ENCODE results near the gene HOXB9.

The HOXB9 gene

DNA sequence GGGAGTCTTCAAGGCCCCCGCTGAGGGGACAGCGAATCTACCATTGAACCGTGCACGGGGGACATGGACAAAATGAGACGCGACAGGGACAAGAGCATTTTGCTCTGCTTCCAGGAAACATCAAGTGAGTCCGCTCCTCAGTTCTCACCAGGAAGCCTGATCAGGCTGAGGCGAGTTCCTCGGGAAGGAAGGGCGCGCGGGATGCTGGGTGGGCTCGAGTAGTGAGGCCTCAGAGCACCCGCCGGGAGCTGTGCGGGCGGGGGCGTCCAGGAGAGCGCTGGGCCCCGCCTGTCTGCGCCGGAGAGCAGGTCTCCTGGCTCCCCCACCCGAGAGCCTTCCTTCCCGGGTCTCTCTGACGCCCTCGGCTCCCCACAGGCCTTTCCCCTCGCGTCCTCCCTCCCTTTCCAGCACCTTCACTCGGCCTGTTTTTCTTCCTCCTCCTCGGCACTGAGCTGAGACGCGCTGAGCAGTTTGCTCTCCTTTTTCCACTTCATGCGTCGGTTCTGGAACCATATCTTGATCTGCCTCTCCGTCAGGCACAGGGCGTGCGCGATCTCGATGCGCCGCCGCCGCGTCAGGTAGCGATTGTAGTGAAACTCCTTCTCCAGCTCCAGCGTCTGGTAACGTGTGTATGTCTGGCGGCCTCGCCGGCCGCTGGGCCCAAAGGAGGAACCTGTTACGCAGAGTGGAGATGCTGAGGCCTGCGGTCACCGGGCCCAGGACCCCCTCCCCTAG lies 30.0 kb downstream of the HOXB9 start:
- peak; percentile 38 for DNase-seq

DNA sequence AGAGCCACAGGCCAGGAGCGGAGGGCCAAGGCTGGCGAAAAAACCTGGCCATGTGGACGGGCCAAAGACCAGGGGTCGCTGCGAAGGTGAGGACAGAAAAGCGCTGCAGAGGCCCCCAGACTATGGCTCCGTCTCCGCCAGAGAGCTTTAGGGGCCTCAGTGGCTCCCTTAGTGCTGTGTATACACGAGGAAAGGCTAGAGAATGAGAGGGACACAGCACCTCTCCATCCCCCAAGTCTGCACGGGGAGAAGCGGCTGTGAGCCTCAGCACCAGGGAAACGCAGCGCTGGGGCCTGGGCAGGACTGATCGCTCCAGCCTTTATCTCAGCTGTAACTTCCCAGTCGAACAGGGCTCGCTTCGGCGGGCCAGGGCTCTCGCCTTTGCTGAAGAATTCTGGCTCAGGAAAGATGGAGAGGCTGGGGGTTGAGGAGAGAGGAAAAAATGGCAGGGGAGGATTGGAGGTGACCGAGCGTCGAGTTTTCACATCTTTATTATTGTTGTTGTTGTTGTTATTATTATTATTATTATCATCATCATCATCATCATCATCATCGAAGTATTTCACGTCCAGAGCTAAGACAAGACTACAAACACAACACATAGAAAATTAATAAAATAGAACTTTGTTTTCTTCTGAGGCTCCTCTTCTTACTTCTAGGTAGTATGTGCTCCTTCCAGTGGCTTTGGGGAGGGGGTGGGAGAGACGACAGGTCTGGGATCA lies 30.7 kb downstream of the HOXB9 start:
- no peak for DNase-seq

DNA sequence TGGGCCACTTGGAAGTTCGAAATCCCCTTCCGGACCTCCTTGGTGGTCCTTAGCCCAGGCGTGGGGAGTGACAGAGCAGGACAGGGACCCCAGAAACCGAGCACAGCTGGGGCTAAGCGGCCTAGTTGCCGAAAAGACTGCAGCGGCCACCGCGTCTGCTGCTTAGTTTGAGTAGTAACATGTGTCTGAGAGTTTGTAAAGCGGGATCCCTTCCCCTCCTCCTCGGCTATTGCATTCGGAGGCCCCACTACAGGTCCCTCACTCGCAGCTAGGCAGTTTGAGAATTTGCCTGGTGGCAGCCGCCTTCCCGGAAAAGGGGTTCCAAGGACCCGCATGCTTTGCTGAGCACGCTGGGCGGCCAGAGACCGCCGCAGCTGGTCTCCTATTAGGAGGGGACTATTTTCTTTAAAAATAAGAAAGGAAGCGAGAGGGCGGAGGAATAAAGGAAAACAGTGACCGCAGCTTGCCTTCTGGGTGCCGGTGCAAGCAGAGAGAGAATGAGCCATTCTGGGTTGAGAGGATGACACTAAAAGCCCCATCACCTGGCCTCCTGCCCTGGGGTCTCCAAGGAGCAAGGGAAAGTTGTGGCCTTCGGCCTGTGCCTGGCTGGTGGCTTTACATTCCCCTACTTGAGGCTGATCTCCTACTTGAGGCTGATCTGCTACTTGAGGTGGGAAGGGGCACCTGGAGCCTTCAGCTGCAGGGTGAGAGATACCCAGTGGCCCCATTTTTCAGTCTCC lies 31.4 kb downstream of the HOXB9 start:
- DNase-seq, result no peak

DNA sequence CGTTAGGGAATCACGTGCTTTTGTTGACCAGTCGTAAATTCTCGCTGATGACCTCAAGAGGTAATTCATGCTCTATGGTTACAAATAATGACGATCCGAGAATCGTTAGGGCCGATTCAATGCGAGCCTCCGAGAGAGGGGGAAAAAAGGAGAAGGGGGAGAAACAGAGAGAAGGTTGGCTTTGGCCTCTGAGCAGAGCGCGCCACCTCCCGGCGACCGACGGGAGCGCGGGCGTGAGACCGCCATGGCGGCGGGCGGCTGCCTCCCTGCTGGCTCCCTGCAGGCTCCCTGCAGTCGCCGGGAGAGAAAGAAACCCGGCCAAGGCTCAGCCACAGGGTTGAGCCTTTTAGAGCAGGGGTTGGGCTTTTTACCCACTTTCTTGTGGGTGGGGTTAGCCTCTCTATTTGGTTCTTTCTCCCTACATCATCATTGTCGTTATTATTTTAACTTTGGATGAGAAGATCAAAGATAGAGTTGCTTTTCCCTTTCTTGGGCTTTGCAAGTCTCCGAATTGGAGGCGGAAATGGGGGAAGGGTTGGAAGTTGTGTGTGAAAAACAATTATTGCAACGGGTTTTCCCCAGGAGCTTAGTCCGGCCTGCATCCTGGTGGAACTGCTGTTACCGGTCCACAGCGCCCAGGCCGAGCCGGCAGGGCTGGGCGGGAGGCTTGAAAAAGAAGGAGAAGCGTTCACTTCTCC lies 32.2 kb downstream of the HOXB9 start:
- peak; percentile 95 for DNase-seq

DNA sequence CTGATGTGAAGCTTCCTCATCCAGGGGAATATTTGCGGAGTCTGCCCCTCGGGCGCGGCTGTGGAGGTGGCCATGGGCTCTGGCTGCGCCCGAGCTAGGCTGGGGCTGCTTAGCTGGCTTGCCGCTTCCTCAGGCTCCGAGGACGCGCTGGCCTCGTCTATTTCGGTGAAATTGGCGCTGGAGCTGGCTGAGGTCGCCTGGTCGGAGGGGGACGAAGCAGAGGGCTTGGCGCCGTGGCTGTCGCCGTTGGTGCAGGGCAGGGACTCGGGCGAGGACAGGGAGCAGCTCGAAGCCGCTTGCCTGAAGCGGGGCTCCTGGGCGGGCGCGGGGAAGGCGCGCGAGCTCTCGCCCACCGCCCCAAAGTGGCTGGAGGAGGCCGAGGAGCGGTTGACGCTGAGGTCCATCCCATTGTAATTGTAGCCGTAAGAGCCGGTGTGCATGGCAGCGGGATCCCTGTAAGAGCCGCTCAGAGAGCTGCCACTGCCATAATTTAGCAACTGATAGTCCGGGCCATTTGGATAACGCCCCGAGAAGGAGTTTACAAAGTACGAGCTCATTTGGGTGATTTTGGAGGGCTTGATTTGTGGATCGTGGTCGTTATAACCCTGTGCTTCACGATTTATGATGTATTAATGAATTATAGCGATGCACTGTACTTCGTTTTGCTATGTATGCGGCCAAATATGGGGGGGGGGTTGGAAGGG lies 32.9 kb downstream of the HOXB9 start, which contains the start of gene HOXB5:
HOXB5 (minus strand) TSS at position 654 of the 704 bp plus-strand sequence; CDS start at position 557, 97 bp downstream.
- peak; percentile 36 for DNase-seq

DNA sequence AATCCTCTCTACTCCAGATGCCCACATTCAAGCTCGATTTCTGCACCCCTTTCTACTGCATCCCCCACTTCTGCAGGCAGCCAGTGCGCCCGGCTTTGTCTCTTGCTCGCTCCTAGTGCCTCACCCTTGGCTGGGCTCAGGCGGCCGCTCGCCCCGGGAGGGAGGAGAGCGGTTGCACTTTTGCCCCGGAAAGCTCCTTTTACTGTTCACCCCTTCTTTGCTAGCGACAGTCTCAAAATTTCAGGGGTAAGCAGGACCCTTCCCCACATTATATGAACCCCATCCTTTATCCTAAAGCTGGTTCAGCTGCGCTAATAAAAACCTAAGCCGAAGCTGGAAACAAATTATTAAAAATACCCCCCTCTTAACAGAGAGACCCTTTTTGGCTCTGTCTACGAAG lies 33.6 kb downstream of the HOXB9 start:
- no peak for DNase-seq

DNA sequence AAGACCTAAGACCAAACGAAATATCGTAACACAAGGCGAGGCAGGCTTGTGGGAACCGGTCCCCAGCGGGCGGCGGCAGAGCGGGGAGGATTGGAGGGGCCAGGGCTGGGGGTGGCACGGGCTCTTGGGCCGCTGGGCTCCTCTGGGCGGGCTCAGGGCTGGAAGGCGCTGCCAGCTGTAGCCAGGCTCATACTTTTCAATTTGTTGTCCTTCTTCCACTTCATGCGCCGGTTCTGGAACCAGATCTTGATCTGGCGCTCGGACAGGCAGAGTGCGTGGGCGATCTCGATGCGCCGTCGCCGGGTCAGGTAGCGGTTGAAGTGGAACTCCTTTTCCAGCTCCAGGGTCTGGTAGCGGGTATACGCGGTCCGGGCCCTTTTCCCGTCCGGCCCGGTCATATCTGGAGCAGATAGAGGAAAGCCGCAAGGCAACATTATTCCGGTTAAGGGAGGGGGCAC lies 34.1 kb downstream of the HOXB9 start:
- no peak for DNase-seq

DNA sequence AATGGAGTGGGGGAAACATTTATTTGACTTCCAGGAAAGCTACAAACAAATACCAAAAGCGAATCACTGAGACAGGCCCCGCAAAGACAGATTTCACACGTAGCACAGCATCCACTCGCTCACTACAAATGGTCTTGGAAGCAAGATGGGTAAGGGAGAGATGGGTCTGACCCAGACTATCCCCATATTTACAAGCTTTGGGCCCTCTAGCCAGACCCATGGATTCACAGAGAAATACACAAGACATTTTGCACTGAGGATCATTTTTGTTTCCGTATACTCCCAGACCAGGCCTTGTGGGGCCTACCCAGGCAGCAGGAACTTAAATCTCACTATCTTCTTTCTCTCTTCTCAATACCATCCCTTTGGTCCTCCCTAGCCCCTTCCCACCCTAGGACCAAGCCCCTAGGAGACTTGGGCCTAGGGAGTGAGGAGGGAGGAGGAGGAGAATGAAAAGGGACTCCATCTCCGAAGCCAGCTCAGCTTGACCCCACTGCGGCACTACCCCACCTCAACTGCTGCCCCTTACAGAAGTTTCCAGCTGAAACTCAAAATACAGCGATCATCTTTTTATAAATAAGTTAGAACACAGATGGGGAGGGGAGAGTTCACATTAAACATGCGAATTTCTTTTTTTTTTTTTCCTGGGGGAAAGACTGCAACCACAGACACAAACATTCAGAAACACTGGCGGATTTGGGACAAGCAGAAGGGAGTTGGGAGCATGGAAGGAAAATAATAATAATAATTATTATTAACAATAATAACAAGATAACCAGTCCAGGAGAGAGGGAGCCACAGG lies 34.7 kb downstream of the HOXB9 start:
- no peak for DNase-seq

DNA sequence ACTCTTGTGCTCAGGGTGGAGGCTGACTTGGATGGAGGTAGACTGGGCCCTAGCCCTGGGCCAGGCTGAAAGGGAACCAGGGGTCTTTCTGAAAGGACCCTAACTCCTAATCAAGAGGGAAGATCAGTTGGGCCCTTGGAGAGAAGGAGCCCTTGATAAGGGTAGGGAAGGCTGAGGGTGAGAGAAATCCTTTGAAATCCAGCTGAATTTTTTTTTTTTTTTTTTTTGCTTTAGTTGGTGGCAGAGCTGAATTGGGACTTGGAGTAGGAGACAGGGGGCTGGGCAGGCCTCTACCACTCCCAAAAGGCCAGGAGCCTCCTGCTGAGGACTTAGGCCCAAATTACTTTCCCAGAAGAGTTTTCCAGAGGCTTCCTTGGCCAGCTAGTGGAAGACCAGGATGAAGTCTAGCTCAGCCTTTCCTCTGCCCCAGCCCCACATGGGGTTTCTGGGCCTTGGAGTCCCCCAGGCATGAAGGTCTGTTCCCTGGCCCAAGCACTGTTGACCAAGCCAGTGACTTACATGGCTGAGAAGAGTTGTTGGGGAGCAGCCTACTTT lies 35.5 kb downstream of the HOXB9 start:
- no peak for DNase-seq

DNA sequence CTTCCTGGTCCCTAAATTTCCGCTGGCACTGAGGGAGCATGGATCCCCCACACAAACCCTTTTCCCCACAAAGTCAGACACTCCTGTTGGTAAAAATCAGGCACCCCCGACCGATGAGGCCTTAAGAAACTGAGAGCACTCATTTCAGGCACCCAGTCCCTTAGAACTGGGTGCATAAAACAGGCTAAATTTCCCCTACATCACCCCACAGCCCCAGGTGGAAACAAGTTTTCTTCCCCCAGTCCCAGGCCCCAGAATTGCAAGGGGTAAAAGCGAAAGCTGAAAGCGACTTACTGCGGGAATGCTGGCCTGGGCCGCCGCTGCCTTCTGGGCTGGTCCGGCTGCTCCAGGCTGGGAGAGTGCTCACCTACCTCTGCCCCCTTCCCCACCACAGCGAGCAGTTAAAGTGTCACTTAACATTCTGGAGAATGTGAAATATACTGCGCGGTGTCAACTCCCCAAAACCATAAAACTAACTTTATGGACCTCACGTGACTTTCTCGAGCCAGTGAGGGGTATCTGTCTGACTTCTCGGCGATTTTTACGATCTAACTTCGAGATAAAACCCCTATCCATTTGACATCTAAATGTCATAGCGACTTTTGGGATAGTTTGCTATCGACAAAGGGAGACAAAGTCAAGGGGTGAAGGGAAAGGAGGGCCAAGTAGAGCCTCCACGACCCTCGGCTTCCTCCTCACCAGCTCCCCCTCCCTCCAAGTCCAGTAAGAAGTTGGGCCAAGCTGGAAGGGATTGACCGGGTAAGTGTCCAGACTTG lies 36.1 kb downstream of the HOXB9 start, which contains the start of gene HOXB3:
HOXB3 (minus strand) TSS at position 411 of the 776 bp plus-strand sequence. CDS start 37,767 bp downstream, outside the sequence.
- no peak for DNase-seq

DNA sequence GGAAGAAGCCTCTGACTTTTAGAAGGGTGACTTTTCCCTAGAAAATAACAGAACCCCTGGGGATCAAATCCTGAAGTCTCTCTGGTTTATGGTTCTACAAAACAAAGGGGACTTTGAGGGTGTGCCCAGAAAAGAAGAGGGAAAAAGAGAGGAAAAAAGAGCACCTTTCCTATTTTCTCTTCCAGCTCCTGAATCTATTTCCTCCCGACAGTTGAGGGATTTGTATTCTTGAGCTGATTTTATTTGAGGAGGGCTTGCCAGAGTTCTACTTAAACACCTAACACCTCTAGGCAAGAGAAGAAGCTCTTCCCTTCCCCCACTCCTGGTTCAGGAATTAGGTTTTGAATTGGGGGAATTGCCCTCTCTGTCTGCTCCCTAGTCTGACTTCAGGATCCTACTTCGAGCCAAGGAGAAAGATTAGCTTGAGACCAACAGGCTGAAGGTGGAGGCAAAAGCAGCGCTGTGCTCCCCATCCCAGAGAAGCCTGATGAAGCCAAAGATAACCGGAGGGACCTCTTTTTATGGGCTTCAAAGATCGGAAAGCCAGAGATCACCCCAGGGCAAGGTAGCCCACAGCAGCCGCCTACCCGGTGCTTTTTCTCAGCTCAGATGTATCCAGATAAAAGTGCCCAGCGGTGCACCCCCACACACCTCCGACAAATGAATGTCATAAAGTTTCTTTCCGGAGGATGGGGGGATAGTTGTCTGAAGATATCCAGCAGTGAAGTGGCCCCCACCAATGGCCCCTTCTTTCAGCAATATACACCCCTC lies 36.9 kb downstream of the HOXB9 start:
- no peak for DNase-seq

DNA sequence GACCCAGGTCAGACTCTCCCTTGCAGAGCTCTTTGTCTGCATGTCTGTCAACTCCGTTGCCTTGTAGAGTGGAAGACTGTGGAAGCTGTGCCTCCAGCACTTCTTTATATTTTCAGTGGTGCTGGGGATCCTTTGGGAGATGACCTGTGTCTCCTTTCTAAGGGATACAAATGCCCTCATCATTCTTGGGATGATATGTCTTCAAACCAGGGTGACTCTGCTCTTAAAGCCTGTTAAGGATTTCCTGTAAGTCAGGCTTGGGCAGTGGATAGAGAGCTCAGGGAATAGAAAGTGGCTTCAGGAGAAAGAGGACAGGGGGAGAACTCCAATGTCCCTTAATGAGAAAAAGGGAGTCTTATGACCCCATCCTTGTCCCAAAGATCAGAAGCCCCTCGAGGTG lies 37.6 kb downstream of the HOXB9 start:
- DNase-seq, result no peak

DNA sequence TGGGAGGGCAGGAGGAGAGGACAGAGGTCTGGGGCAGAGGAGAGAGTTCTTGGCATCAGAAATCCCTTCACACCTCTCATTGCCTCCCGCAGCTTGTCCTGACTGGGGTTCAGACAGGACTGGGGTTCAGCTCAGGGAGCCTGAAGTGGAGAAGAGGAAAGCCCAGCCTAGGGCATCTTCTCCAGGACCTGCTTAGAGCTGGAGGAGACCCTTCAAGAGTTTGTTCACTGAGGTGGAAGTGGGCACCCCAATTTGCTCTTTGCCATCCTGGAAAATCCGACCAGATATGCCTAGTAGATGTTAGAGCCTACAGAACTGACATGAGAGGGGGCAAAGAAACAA lies 38.1 kb downstream of the HOXB9 start:
- DNase-seq, result no peak

DNA sequence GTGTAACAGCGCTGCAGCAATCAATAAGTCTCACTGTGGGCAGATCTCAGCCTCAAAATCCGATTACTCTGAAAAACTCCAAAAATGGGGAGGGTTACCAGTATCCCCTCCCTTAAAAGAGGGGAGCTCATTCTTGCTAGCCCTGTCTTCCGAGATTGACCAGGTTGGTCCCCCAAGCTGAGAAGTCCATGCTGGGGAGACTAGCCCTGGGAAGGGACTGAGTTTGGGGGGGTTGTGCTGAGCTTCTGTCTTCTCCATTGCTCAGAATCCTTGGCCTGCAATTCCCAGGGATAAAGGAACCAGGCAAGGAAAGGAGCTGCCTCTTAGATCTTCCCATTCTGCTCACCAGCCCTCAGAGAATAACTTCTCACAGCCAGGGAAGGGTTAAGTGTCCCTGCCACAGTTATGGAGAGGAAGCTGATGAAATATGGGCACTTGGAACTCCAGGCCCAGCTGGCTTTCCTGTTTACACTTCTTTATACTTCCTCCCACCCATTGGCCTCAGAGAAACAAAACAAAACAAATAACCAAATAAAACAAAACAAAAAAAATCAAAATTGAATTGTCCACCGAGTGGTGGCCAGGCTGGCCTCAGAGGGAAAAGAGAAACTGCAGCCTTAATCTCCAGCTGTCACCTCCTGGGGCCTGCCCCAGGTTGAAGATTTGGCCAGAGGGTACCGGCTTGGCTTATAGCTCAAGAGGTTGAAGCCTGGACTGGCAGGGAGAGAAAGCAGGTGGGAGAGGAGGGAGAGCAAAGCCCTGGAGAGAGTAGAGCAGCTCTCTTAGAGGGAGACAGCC lies 38.7 kb downstream of the HOXB9 start:
- peak; percentile 87 for DNase-seq

DNA sequence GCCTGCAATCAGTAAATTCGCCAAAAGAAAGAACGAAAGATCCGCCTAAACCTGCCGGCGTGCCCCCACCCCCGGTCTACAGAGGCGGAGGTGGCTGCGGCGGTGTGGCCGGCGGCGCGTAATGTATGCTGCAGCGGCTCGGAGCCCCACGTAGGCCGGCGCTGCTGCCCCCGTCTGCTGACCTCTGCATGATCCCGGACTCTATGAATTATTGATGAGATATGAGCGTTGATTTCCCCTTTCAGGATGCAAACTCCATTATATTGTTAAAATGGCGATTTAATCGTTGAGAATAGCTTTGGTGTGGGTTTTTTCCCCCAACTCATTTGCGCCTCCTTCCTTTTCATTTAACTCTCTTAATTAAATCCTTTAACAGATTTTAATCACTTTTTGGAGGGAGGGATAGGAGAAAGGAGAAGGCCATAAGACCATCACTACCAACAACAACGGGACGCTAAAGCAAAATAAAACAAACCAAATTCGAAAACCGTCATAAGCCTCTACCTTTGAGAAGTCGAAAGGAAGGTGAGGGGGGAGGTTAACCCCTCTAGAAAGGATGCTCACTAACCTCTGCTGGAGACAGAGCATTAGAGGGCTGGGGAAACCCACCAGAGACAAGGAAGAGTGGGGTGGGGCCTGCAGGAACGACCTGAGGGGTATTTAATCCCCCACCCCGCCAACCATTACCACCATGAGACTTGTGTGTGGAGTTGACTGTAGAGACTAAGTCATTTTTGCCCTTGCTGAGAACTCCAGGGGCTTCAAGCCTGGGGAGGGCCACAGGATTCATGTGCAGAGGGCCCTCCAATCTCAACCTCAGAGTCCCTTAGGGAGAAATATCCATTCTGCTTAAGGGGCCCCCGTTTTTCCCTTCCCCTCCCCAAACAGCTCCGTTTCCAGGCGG lies 39.6 kb downstream of the HOXB9 start:
- DNase-seq, result no peak

DNA sequence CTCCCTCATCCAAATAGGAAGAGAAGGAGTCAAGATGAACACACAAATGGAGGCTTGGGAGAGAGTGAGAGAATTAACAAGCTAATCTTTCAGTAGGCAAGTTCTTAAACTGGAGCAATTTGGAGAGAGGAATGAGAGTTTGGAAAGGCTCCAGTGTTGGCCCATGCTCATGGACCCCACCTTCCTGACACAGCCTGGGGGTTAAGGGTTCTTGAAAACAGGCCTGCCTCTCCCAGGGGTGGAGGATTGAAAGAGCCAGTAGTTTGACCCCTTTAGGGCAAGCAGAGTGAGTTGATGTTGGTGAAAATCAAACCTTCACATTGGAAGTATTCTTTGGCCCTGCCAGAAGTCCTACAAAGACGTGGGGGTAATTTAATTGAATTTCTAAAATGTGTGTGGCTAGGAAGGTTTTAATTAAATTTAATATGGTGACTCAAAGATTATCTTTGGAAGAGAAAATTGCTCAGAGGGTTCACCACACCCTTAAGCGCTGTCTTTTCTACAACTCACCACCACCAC lies 41.9 kb downstream of the HOXB9 start:
- no peak for DNase-seq

DNA sequence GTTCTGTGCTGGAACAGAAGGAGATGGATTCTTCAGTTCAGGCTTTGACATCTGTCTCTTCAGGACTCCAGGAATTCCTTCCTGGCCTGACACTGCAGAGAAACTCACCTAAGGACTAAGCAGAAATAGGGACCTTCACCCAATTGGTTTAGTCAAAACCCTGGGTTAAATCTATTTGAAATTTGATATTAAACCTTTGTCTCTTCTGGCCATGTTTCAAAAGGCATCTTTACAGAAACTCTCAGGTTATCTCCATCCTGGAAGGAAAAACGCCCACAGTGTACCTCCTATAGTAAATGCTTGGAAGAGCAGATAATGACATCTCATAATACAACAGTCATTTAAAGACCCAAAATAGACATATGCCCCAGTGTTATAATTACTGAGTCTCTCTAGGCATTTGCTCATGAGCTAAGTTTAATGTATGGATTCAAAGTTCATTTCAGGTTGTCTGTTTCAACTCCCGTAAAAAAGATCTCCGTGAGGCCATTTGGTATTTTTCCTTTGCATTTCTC lies 42.4 kb downstream of the HOXB9 start:
- no peak for DNase-seq
